IPS-18c (cell line): ENCODE results near the gene HS3ST3B1.
A peak's percentile ranks its signal among the peaks of the same experiment; 100 is the strongest.

ENCODE experiments used
- H3K4me3 ChIP-seq: 2 replicates; pipeline ENCODE4 v1.7.0; 2013; ENCODE audit warnings: low read depth, mild to moderate bottlenecking, low read length, moderate library complexity; ENCODE audit not compliant: insufficient read depth
- H3K9me3 ChIP-seq: one replicate; pipeline ENCODE4 v1.6.1; 2013; ENCODE audit warnings: mild to moderate bottlenecking, low read length, moderate library complexity; ENCODE audit not compliant: control insufficient read depth, insufficient read depth

HS3ST3B1 gene

DNA sequence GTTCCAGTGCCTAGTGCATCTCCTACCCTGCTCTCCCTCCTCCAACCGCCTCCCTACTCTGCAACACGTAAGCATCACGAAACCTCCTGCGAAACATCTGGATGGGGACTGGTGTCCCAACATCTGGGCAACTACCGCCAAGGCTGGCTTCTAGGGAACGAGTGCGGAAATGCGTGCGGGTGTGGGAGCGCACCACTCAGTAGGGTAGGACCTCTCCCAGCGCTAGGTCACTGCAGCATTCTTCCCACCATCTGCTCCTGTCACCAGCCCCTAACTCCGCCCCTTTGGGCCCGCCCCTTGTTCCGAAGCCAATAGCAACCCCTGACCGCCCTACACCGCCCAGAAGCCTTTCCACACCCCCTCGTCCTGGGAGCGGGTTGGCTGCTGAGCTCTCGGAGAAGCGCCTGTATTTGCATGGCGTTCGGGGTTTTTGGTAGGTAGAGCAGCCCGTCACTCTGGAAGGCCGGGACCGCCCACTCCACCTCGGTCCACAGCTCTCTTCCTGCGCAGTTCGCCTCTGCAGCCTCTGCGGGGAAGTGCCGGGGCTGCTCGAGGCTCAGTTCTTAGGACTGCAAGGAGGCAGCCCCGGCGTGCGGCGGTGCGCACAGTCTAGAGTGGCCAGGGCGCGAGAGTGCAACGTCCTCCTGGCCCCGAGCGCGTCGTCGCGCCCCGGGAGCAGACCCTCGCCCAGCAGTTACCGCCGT, at the start of gene HS3ST3B1:
HS3ST3B1 (plus strand) TSS at position 507 of the 704 bp plus-strand sequence. CDS start 438 bp downstream, outside the sequence.
- no peaks in the 10 kb centered on the region for H3K9me3 ChIP-seq
- peak within 1 kb of the TSS; percentile 76 for H3K4me3 ChIP-seq

DNA sequence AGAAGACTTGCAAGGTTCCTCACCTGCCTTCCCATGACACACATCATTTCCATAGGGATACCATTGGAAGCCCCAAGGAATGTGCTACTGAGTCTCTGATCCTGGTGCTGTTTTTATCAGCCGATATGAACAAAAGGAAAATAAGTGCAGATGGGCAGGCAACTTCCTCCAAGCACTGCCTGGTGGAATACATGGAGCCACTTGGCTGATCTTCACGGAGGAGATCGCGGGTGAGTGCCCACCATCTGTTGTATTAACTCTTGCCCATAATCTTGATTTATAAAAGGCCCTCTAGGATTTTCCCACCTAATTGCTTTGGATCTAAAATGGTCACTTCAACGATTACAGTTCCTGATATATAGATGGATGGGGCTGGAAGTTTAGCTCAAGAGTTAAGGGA, 39.5 kb upstream of the HS3ST3B1 start:
- Histone ChIP-seq H3K4me3 (no peak overlapping the region), H3K9me3 (no peaks in the 10 kb centered on the region)

DNA sequence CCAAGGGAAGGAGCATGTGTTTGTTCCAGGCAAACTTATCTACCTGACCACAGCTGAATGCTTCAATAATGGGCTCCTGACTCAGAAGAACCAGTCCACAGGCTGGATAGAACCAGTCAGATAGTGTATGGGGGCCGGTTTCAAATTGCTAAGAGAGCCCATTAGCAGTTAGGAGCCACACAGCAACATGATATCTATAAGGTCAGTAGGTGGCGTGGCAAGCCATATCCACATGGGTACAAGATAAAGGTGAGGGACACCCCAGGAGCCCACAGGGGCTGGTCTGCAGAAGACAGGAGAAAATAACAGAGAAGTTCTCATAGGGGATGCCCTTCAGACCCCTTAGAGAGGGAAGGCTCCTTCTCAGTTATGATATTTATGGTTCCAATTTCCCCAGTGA, 32.6 kb upstream of the HS3ST3B1 start:
- no peak overlapping the region for H3K4me3 ChIP-seq
- H3K9me3 ChIP-seq: no peaks in the 10 kb centered on the region

GRCh38 chr17:14269473-14269872, 31.4 kb upstream of the HS3ST3B1 start:
- no peaks in the 10 kb centered on the region for H3K9me3 ChIP-seq

DNA sequence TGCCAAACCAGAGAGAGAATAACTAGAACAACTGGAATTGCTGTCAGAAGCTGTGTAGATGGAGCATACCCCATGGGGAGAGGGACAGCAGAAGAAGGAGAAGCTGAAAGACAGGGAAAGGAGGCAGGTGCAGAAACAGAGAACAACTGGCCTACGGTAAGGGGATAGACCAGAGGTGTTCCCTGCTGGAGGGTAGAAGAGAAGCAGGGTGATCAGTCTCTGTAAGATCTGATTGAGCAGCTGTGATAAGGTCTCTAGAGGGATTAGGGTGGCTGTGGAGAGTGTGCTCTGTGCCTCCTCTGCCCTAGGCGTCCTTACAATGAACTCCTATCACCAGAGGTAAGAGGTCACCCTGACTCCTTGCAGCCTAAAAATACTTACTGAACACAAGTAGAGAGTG, 30.4 kb upstream of the HS3ST3B1 start:
- H3K9me3 ChIP-seq: no peaks in the 10 kb centered on the region

More at GRCh38 chr17:14269473-14269872, 31.4 kb upstream of the HS3ST3B1 start:
- H3K4me3 ChIP-seq: no peak overlapping the region

GRCh38 chr17:14276535-14277250, 24.2 kb upstream of the HS3ST3B1 start:
- Histone ChIP-seq H3K9me3 (no peaks in the 10 kb centered on the region), H3K4me3 (no peak overlapping the region)

More for the DNA sequence above, 30.4 kb upstream of the HS3ST3B1 start:
- H3K4me3 ChIP-seq: no peak overlapping the region

- no peak overlapping the region for H3K4me3 ChIP-seq
- no peaks in the 10 kb centered on the region for H3K9me3 ChIP-seq
Measured at GRCh38 chr17:14281530-14281929, 19.4 kb upstream of the HS3ST3B1 start.

DNA sequence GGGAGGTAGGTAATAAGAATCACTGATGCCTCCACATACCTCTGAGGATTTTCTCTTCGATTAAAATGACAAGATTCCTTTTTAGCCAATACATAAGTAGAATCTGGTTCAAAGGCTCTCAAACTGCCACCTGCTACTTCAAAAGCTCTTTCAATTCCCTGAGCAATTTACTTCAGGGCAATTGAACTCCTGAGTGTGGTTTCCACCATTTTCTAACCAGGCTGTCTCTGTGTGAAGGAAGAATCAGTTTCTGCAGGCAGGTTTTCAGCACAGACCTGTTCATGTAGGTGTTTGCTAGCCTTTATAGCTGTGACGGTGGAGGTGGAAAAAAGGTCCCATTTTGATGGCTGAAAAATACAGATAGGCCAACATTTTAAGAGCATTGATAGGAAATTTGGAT, 18.2 kb upstream of the HS3ST3B1 start:
- Histone ChIP-seq H3K9me3 (no peaks in the 10 kb centered on the region), H3K4me3 (no peak overlapping the region)

DNA sequence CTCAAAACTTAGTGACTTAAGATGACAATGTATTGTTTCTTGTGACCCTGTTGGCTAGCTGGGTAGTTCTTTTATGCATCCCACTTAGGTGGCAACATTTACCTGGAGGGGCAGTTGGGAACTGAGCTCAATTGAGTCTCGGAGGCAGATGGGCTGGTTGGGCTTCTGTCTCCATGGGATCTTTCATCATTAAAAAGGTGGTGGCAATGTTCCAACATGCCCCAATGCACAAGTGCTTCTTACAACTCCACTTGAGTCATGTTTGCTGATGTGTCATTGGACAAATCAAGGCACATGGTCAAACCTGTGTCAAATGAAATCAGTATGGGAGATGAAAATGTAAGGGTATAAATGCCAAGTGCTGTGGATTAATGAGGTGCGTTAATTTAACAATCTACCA, 11.7 kb upstream of the HS3ST3B1 start:
- no peak overlapping the region for H3K4me3 ChIP-seq
- H3K9me3 ChIP-seq: no peaks in the 10 kb centered on the region

DNA sequence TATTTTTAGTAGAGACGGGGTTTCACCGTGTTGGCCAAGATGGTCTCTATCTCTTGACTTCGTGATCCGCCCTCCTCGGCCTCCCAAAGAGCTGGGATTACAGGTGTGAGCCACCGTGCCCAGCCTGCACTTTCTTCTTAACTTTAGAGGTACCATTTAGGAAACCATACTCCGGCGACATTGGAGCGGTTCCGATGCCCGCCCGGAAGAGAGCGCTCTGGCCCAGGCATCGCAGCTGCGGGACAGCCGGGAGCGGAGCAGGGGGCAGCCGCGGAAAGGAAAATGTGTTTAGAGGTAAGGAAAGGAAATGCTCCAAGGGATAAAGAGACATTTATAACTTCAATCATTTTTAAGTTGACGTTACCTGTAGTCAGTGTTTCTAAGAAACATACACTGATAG, 6.0 kb upstream of the HS3ST3B1 start:
- H3K4me3 ChIP-seq: no peak overlapping the region
- no peaks in the 10 kb centered on the region for H3K9me3 ChIP-seq

GRCh38 chr17:14295676-14296075, 5.2 kb upstream of the HS3ST3B1 start:
- Histone ChIP-seq H3K9me3 (no peaks in the 10 kb centered on the region), H3K4me3 (no peak overlapping the region)

- H3K9me3 ChIP-seq: no peaks in the 10 kb centered on the region
- H3K4me3 ChIP-seq: peak overlapping the region; percentile 58
Measured at GRCh38 chr17:14296166-14296910, 4.5 kb upstream of the HS3ST3B1 start.

DNA sequence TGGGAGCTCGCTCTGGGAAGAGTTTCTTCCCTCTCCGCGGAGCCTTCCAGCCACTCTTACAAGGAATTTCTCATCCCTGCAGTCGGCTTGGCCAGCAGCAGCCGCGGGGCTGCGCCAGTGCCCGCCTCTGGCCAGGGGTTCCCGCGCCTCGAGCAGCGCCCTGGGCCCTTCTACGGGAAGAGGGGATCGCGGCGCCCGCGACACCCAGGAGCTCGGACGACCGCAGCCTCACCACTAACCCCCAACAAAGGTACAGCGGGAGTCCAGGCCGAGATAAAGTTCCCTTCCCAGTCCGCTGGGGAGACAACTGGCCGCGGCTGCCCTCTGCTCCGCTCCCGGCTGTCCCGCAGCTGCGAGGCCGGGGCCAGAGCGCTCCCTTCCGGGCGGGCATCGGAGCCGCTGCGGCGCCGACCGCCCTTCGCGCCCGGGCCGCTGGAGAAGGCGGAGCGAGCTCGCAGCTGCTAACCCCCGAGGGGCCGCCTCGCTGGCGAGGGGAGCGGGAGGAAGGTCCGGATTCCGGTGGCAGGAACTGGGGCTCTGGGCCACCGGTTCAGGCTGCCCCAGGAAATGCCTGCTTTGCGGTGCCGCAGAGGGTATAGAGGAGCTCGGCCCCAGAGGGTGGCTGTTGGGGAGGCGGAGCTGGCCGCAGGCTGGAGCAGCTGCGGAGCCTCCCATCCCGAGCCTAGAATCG, 3.6 kb upstream of the HS3ST3B1 start:
- Histone ChIP-seq H3K4me3 (peak overlapping the region; percentile 58), H3K9me3 (no peaks in the 10 kb centered on the region)

GRCh38 chr17:14298221-14298946, 2.5 kb upstream of the HS3ST3B1 start:
- peak overlapping the region; percentile 58 for H3K4me3 ChIP-seq
- no peaks in the 10 kb centered on the region for H3K9me3 ChIP-seq

GRCh38 chr17:14298947-14299279, 2.0 kb upstream of the HS3ST3B1 start:
- H3K9me3 ChIP-seq: no peaks in the 10 kb centered on the region
- peak overlapping the region; percentile 34; the same call in 1 of the 2 replicates for H3K4me3 ChIP-seq

DNA sequence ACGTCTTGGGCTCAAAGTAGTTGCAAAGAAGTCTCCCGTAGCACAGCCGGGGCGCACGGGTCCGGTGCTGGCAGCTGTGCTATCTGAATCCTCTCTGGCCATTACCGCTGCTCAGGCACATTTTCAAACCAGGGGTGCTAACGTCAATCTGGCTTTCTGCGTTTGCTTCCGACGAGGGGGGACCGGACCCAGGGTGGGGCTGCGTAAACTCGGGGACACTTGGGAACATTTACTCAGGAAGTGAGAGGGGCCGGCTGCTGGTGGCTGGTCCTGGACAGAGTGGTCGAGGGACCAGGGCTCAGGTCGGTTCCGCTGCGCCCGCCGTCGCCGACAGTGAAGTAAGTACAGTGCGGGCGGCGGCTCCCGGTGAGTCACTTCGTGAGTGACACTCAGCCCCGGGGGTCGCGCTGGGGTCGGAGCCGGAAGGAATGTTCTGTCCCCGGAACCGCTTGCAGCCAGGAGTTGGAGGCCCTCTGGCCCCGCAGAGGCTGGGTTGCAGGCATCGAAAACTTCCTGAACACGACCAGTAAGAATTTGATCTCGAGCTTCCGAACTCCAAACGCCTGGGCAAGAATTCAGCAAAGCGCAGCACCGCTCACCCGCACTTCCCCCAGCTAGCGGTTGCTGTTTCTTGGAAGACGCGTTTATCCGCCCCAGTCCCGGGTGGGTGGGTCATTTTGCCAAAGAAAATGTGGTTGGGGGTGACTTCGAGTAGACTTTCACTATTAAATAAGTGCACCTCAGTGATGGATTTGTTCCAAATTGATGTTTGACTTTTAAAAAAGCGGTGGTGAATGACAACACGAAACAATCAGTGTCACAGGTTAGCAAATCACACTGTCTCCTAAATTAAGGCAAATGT, 1.4 kb upstream of the HS3ST3B1 start:
- Histone ChIP-seq H3K4me3 (peak overlapping the region; percentile 34; the same call in 1 of the 2 replicates), H3K9me3 (no peaks in the 10 kb centered on the region)
